CD4-positive, alpha-beta T cell treated with Interleukin-4 for 1 hour (primary cell): ENCODE data around the gene ATG16L2.
"Not testable (repeated sequence)": the region's sequence is repeated elsewhere in the genome, so short reads cannot be mapped to it uniquely, and the experiment has no call there.

Experiments
- DNase-seq, 2 donors: peaks; one replicate each; pipeline ENCODE4 v3.0.0-alpha.2; 2020 to 2022

Gene ATG16L2

DNA sequence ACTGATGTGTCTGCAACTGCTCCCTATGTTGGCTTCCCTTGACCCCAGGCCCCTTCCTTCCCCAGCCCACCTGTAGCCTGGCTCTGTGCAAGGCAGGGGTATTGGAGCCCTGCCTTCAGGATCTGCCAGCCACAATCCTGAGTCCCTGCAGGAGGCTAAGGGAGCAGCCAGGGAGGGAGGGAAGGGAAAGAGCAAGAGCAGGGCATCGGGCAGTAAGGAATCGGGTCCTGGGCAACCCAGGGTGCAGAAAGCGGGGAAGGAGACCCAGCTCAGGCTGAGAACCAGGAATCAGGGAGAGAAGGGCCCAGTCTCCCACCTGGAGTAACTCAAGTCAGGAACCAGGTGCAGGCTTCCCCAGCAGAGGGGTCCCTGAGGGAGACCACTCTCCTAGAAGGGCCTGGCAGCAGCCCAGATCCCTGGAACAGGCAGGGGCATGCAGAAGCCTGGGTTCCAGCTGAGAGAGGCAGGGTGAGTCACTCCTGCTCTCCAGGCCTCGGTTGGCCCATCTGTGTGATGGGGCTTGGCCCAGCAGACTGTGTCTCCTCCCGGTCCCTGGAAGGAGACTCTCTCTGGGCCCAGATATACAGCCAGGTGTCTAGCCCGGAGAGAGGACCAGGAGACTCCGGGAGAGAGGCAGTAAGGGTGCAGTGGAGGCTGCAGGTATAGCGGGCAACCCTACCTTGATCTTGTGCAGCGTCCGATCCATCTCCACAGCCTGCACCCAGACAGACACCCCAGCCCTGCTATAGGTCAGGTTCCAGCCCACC lies 33.7 kb upstream of the ATG16L2 start:
- no peak for DNase-seq

DNA sequence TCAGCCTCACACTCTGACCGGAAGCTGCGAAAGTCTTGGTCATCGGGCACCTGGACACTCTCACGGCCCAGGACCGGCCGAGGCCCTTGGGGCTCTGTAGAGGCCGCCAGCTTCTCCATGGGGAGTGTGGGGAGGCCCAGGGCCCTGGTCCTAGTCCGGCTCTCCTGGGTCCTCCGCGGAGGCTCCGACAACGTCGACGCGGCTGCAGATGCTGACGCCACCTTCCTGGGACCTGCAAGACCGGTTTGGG lies 33.2 kb upstream of the ATG16L2 start:
- DNase-seq: no peak

DNA sequence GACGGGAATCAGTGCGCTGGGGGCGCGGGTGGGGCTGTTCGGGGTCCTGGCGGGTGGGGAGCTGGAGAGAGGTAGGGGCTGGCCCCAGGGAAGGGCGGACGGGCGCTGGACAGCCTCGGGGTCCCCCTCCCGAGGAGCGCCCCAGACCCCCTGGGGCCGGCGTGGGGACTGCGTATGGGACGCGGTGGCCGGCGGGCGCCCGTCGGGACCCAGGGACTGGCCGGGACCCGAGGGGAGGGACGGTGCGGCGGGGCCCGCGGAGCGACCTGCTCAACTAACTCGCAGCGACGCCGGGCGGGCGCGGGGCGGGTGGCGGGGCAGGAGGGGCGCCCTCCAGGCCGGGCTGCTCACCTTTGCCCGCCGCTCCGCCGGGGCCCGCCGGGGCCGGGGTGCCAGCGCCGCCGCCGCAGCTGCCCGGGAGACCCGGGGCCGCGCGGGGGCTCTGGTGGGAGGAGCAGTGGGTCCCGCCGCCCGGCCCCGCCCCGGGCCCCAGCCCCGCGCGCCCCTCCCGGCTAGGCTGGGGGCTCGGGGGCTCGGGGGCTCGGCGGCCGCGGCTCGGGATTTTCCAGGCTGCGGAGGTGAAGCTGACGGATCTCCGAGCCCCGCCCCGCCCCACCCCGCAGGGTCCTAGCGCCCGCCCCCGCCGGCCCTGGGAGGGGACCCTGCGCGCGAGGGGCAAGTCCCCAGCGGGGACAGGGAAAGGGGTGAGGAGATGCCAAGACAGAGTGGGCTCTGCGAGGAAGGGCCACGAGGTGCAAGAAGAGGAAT lies 32.7 kb upstream of the ATG16L2 start:
- peak; percentile 65 to 67 for DNase-seq

DNA sequence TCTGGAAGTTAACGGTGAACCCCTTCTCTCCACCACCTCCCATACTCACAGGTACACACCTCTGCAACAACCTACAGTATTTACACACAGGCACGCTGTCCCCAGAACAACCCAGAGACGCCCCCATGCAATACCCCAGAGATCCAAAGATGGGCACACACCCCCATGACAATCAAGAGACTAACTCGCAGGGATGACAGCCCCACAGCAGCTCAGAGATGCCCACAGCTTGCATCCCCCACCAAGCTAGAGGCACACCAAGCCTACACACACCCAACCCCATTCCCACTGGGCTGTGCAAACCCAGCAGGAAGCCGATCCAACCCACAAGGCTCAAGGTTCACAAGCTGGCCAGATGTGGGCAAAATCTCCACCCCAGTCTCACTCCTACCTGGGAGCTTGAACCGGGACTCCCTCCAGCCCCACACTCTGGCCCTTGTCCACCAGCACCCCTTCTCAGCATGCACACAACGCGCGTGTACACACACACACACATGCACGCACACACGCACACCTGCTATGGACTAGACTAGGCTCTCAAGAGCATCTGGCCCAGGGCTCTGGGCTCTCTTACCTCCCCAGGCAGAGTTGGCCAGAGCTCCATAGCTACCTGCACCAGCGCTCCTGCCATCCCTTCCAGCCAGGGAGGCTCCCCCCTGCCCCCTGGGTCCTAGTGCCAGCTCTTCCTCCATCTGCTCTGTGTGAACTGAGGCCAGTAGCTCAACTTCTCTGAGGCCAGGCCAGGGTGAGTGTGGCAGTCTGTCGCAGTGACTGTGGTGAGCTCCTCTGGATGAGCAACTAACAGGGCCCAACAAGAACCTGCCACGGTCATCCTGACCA lies 31.9 kb upstream of the ATG16L2 start:
- no peak for DNase-seq

DNA sequence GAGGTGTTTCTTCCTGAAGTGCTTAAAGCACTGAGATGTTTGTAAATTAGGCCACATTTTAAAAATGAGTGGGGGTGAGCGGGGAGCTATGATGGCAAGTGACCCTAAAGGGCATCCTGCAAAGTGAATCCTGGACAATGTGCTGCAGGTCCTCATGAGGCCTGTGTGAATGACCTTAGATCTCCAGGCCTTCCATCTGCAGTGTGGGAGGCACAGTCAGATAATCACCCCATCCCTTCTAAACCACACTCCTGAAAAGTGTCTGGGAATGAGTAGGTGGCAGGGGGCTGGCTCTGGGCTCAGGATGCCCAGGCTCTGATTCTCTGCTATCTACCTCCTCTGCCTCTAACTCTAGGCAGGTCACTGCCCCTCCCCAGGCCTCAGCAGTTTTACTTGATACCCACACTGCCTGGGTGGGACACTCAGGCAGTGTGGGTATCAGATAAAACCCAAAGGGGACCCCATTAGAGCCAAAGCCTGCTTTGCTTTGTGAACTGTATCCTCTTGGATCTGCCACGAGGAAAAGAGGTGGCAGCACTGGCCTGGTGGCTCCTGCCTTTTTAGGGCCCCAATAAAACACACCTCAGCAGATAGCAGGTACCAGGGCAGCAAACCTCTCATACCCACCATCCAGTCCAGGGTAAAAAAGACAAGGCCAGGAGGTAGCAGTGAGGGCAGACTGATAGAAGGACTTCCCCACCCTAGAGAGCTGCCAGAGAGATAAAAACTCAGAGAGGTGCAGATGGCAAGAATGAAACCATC lies 30.9 kb upstream of the ATG16L2 start:
- DNase-seq: no peak

DNA sequence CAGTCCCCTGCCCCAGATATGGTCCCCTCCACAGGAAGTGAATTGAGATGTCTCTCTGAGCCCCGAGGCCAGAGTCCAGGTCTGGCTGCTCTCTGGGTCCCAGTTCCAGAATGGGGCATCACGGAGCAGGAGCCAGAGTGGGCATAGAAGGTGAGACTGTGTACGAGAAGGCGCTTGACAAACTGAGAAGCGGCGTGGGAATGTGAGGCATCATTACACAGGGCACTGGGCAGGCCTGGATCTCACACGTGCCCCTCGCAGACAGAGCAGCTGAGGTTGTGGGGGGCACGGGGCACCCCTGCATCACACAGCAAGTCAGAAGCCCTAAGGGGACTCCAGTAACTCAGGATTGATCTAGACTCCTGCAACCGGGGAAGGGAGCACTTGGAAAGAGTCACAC lies 29.5 kb upstream of the ATG16L2 start:
- DNase-seq: no peak

DNA sequence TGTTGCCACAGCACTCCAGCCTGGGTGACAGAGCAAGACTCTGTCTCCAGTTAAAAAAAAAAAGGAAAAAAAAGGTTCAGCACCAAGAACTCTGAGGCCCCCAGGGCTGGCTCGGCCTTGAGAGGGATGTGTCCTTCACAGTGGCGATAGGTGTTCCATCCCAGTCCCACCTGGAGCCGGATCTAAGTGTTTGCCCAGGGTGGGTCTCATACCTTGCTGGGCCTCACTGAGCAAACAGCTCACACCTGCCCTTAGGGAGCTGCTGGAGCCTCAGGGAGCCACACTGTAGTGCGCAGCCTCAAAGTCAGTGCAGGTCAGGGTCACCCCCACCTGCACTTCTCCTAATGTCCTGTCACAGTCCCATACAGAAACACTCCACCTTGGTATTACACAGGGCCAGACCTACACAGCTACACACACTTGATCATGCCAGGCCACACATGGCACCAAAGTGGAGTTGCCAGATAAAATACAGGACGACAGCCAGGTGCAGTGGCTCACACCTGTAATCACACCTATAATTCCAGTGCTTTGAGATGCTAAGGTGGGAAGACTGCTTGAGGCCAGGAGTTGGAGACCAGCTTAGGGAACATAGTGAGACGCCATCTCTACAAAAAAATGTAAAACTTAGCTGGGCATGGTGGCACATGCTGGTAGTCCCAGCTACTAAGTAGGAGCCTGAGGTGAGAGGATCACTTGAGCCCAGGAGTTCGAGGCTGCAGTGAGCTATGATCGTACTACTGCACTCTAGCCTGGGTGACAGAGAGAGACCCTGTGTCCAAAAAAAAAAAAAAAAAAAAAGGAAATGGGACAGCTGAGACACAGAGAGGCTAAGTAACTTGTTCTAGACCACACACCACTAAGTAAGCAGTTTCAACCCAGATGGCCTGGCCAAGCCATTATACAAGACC lies 27.7 kb upstream of the ATG16L2 start:
- no peak for DNase-seq

DNA sequence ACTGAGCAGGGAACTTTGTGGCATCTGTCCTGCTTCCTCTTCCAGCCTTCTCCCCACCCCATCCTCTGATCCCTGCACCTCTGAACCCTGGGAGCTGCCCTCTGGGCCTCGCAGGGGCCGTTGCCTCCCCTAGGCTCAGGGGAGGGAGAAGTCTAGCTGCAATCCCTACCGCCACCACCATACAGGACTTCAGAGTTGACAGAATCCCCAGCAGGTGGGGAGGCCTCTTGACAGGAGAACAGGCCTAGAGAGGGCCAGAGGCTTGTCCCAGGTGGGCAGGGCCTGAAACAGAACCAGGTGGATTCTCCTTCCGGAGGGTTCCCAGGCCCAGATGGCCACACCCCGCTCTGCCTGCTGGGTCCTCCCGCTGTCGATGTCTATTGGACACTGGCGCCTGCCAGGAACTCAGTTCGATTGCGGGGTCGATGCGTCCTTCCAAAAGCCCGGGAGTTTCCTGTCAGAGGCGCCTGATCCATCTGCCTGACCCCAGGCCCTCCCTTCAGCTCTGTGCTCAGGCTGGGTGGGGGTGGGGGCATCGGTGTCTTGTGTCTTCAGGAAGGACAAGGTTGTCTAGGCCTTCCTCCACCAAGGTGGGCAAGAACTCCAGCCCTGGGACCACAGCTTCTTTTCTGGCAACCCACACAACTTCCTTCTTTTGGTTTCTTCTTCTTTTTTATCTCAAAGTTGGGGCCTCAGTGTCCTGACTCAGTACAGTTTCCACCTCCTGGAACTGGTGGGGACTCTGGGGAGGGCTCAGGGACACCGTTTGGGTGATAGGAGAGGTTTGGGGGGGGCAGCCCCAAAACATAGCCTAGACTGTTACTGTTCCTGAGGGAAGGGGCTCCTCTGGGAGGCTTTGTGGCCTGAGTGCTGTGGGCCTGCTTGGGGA lies 26.8 kb upstream of the ATG16L2 start:
- no peak for DNase-seq

DNA sequence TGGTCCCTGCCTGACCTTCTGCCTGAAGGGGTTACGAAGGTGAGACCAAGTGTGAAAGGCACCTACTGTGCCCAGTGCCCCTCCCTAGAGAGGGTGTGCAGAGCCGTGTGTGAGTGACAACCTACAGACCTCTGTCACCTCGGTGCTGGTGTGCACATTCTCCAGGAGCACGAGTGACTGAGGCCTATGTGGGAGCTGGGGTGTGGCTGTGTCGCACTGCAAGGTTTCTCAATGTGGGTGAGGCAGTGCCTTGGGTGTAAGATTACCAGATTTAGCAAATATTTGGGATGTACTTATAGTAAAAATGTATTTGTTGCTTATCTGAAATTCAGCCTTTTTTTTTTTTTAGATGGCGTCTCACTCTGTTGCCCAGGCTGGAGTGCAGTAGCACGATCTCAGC lies 26.0 kb upstream of the ATG16L2 start:
- DNase-seq: no peak

DNA sequence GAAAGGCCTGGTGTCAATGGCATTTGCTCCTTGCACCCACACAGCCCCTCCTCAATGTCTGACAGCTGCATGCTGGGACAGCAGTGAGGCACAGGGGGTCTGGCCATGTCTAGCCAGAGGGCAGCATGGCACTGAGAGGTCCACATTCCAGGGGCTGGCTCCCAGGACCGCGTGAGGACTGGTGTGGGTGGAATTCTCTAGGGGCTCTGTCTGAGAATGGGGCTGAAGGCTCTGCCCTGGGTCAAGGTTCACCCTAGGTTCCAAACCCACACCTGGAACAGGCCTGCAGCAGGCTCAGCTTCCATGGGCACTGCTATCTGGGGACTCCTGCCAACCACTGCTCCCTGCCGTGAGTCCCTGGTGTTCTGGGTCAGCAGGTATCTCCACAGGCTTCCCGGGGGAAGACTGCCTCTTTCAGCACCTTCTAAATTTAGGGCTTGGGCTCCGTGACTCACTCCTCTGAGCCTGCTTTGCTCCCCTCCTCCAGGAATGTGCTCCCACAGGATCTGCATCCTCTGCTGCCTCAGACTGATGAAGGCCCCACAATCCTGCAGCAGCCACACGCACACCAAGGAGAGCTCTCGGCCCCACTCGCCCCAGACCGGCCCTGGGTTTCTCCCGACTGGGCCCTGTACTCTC lies 24.6 kb upstream of the ATG16L2 start:
- no peak for DNase-seq

DNA sequence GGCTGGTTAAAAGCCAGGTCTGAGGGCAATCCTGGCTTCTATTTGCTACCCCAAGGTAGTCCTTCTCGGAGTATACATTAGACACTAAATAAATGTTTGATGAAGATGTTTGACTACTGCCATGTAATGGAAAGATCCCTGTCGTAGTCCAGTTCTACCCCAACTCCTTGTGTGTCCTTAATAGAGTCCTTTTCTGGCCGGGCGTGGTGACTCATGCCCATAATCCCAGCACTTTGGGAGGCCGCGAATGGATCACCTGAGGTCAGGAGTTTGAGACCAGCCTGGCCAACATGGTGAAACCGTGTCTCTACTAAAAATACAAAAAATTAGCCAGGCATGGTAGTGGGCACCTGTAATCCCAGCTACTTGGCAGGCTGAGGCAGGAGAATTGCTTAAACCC lies 23.0 kb upstream of the ATG16L2 start:
- not testable (repeated sequence) for DNase-seq

DNA sequence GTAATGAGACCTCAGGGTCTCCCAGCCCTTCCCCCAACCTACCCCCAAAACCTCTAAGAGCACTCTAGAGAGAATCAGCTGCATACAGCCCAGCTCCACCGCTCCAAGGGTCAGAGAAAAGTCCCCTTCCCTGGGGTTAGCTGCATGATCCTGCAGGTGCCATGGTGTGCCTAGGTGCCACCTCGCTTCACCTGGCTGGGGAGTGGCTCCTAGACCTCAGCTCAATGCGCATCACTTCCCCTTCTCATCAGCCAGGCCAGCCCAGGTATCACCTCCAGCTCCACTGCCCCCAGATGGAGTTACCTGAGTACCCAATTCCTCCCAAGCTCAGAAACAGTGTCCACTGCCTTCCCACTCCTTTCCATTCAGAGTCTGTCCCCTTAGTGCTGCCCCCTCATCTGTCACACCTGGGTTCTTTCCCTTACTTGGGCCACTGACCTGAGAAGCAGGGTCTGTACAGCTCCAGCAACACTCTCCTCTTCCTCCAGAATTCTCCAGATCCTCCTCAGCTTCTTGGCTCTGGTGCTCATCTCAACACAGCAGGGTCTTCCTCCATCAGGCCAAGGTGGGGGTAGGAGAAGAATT lies 21.7 kb upstream of the ATG16L2 start:
- DNase-seq: no peak

DNA sequence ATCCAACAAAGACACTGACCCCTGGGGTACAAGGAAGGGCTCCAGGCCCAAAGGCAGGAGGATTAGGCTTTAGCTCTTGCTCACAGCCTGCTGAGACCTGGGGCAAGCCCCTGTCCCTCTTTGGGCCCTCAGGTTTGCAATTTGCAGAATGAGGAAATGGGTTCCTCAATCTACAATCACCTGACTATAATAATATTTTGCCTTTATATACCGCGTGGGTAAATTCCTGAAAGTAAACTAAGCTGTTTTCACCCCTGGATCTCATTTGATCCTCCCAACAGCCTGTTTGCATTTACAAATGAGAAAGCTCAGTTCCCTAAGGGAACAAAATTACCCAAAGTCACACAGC lies 21.2 kb upstream of the ATG16L2 start:
- DNase-seq: no peak

DNA sequence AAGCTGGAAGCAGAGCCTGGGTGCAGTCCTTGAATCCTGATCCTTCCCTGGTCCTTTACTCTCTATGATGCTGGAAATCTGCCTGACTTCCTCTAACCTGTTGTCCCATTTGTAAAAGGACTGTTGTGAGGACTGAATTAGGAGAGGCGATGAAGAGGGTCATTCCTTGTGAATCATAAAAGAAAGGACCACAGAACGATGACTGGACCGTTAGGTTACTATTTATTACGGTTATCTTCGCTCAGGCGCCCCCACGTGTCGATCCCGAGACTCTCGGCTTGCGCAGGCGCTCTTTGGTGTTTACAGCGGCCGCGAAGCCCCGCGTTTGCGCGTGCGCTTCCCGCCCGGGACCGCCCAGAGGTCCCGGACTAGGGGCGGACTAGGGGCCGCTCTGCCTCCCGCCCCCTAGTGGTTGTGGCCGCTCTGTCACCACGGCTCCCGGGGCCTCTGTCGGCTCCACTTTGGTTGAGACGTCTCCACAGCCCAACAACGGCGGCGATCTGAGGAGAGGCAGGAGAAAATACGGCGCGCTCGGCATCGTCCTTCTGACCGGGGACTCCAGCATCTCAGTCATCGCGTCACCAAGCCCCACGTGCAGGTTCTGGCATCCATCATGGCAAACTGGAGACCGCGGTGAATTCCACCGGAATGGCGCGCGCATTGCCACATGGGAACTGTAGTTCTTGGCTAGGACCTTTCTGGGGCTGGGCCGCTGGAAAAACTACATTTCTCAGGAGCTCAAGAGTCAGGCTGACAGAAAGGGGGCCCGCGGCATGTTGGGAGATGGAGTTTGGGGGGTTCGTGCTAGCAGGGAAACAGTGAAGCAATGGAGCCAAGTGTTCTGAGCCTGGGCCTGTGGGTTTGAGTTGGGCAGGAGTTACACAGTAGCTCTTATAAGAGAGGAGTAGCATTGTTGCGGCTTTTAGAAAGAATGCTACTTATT lies 20.5 kb upstream of the ATG16L2 start, which contains the start of gene STARD10:
STARD10 (minus strand) TSS at position 623 of the 943 bp plus-strand sequence. CDS start 12,866 bp downstream, outside the sequence.
- peak; percentile 95 for DNase-seq

DNA sequence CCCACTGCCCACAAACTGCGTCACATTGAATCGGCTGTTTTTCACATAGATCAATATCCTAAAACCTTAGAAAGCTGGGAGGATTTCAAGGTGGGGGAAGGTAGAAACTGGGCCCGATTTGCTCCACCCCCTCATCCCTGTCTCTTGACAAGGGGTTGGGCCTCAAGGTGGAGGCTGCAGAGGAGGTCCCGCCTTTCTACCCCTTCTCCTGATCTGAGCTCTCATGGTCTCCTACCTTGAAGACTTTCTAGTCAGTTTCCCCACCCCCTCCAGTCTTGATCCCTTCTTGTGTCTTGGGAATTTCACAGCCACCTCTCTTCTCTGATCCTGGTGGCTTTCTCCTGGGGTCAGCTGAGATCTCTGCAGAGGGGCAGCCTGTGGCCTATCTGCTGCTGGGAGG lies 15.8 kb upstream of the ATG16L2 start:
- no peak for DNase-seq

DNA sequence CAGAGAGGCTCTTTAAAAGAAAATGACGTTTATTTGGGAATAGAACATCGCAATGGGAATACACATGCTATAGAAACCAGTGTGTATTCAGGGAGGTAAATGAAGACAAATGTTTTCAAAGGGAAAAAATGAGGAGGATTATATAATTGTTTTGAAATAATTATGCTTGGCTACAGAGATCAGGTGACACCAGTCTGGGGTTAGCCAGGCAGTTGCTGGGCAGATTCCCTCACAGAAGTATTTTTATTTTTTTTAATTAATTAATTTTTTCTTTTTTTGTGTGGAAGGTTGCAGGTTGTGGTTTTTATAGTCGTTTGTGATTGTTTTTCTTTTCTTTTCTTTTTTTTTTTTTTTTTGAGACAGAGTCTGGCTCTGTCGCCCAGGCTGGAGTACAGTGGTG lies 14.8 kb upstream of the ATG16L2 start:
- DNase-seq: no peak

DNA sequence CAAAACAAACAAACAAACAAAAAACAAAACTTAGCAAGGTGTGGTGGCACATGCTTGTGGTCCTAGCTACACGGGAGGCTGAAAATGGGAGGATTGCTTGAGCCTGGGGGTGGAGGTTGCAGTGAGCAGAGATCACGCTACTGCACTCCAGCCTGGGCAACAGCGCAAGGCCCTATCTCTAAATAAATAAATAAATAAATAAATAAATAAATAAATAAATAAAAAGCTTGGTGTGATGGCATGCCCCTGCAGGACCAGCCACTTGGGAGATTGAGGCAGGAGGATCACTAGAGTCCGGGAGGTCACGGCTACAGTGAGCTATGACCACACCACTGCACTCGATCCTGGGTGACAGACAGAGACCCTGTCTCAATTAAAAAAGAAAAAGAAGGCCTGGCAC lies 11.4 kb upstream of the ATG16L2 start:
- no peak for DNase-seq

DNA sequence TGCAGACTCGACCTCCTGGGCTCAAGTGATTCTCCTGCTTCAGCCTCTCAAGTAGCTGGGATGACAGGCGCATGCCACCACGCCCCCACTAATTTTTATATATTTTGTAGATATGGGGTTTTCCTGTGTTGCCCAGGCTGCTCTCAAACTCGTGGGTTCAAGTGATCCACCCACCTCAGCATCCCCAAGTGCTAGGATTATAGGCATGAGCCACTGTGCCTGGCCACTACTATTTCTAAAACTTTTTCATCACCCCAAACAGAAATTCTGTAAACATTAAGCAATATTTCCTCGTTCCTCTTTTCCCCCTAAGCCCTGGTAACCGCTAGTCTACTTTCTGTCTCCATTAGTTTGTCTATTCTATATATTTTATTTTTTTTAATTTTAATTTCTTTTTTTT lies 9.0 kb upstream of the ATG16L2 start:
- DNase-seq: peak in 1 of 2 donors; percentile 35

DNA sequence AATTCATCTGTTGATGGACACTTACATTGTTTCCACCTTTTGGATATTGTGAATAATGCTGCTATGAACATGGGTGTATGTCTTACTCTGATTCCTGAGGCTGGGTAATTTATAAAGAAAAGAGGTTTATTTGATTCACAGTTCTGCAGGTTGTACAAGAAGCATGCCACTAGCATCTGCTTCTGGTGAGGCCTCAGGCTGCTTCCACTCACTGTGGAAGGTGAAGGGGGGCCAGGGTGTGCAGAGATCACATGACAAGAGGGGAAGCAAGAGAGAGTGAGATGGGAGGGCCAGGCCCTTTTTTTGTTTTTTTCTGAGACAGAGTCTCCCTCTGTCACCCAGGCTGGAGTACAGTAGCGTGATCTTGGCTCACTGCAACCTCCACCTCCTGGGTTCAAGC lies 7.8 kb upstream of the ATG16L2 start:
- not testable (repeated sequence) for DNase-seq
